Parathyroid adenoma (tissue), 2 donors: Measurements from ENCODE around the gene GRAP.

Experiments
- H2AFZ ChIP-seq: fragments of 300-600 bp; sonication (generic); one replicate; pipeline ENCODE4 v1.7.0; 2017; ENCODE audit warnings: antibody characterized with exemption, mild to moderate bottlenecking
- H3K27ac ChIP-seq: fragments of 300-600 bp; sonication (generic); one replicate; pipeline ENCODE4 v1.7.0; 2017
- H3K27me3 ChIP-seq: fragments of 300-600 bp; sonication (generic); one replicate; pipeline ENCODE4 v1.7.0; 2017; ENCODE audit warnings: low read length; ENCODE audit not compliant: control insufficient read depth, insufficient read depth
- H3K36me3 ChIP-seq: fragments of 300-600 bp; sonication (generic); one replicate; pipeline ENCODE4 v1.7.0; 2017; ENCODE audit warnings: low read length; ENCODE audit not compliant: control insufficient read depth, insufficient read depth
- H3K4me1 ChIP-seq: fragments of 300-600 bp; sonication (generic); one replicate; pipeline ENCODE4 v1.7.0; 2017; ENCODE audit warnings: control low read depth
- H3K4me2 ChIP-seq: fragments of 300-600 bp; sonication (generic); one replicate; pipeline ENCODE4 v1.7.0; 2017; ENCODE audit warnings: low read length
- H3K4me3 ChIP-seq: fragments of 300-600 bp; sonication (generic); one replicate; pipeline ENCODE4 v1.7.0; 2017; ENCODE audit warnings: low read depth, low read length
- H3K79me2 ChIP-seq: fragments of 300-600 bp; sonication (generic); one replicate; pipeline ENCODE4 v1.7.0; 2017; ENCODE audit warnings: control low read depth
- H3K9ac ChIP-seq: fragments of 300-600 bp; sonication (generic); one replicate; pipeline ENCODE4 v1.7.0; 2017; ENCODE audit warnings: mild to moderate bottlenecking
- H3K9me3 ChIP-seq: fragments of 300-600 bp; sonication (generic); one replicate; pipeline ENCODE4 v1.7.0; 2017; ENCODE audit warnings: low read length; ENCODE audit not compliant: control insufficient read depth
- CTCF ChIP-seq: fragments of 300-600 bp; sonication (generic); IDR thresholded peaks from one replicate; pipeline ENCODE4 v1.7.0; 2017; ENCODE audit warnings: antibody characterized with exemption, mild to moderate bottlenecking
- donor health status: primary hyperparathyroidism.

Gene GRAP

GRCh38 chr17:19014628-19015215, 32.0 kb downstream of the GRAP start:
- H3K4me1 ChIP-seq = peaks cover 10% of the 10 kb centered on the region
- H3K4me3 ChIP-seq = no peak overlapping the region
- TF ChIP-seq CTCF = no peak
- H3K4me2 ChIP-seq = no peak overlapping the region
- no peak overlapping the region for H3K27ac ChIP-seq
- no peaks in the 10 kb centered on the region for H3K79me2 ChIP-seq
- no peaks in the 10 kb centered on the region for H3K27me3 ChIP-seq
- no peak overlapping the region for H3K9ac ChIP-seq
- H3K36me3 ChIP-seq = no peaks in the 10 kb centered on the region
- no peak overlapping the region for H2AFZ ChIP-seq
- H3K9me3 ChIP-seq = no peaks in the 10 kb centered on the region

GRCh38 chr17:19013806-19014627, 32.7 kb downstream of the GRAP start:
- H3K27ac ChIP-seq = no peak overlapping the region
- H3K4me3 ChIP-seq = no peak overlapping the region
- H3K36me3 ChIP-seq = no peaks in the 10 kb centered on the region
- no peak for TF ChIP-seq CTCF
- H3K4me2 ChIP-seq = no peak overlapping the region
- no peaks in the 10 kb centered on the region for H3K9me3 ChIP-seq
- peaks cover 10% of the 10 kb centered on the region for H3K4me1 ChIP-seq
- no peaks in the 10 kb centered on the region for H3K27me3 ChIP-seq
- H2AFZ ChIP-seq = no peak overlapping the region
- no peaks in the 10 kb centered on the region for H3K79me2 ChIP-seq
- H3K9ac ChIP-seq = no peak overlapping the region

DNA sequence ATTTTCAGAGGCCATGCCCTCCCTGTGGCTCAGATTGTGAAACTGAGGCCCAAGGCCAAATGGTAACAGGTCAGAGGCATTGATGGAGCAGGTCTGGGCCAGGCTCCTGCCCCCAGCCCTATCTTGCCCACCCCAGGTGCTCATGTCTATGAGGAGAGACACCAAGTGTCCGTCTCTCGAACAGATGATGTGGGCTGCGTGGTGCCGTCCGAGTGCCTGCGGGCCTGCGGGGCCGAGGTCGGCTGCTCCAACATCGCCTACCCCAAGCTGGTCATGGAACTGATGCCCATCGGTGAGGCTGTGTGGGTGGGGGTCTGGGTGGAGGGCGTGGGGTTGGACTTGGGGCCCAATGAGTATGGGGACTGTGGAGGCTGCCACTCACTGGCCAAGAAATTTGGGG, 33.5 kb downstream of the GRAP start:
- Histone ChIP-seq H3K4me2 (no peak overlapping the region), H3K27me3 (no peaks in the 10 kb centered on the region), H2AFZ (no peak overlapping the region), H3K9me3 (no peaks in the 10 kb centered on the region), H3K4me1 (peaks cover 10% of the 10 kb centered on the region), H3K36me3 (no peaks in the 10 kb centered on the region), H3K9ac (no peak overlapping the region), H3K79me2 (no peaks in the 10 kb centered on the region), H3K4me3 (no peak overlapping the region), H3K27ac (no peak overlapping the region)
- no peak for TF ChIP-seq CTCF

DNA sequence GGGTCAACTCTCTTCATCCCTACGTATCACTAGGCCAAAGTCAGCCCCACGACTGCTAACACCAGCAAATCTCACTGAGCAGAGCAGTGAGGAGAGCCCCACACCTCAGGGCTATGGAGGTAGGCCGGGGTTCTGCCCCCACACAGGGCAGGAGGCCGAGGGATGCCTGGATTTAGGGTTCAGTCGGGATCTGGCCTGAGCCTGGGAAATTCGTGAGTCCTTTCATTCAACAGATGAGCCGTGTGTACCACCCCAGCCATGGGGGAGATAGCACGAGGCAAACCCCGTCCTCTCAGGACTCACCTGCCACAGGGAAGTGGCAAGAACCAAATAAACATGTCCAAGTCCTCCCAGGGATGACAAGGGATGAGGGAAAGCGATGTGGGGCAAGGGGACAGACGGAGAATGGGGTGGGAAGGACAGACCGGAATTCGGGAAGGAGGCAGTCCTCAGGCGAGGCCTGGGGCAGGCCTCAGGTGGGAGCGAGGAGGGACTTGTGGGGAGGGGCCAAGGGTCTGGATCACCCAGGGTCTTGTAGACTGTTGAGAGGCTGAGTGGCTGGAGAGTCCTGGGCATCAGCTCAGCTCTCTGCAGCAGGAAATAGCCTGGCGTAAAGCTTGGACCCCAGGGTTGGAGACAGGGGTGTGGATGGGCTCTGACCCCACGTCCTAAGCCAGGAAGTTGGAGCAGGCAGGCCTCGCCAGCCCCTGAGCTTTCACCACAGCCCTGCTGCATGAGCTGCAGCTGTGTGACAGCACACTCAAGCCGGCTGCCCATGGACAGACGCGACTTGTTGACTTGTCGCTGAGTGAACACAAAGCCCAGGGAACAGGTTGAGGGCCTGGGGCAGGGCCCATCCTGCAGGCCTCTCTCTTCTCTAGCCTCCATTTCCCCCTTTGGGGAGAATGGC, 34.3 kb downstream of the GRAP start:
- Histone ChIP-seq H3K27me3 (no peaks in the 10 kb centered on the region), H3K4me1 (peaks cover 10% of the 10 kb centered on the region), H3K4me2 (no peak overlapping the region), H3K9me3 (no peaks in the 10 kb centered on the region), H3K36me3 (no peaks in the 10 kb centered on the region), H3K9ac (no peak overlapping the region), H3K4me3 (no peak overlapping the region), H2AFZ (no peak overlapping the region), H3K27ac (no peak overlapping the region), H3K79me2 (no peaks in the 10 kb centered on the region)
- TF ChIP-seq CTCF = no peak
